Fibroblast of skin of back (primary cell): ENCODE measurements around the gene ARL5A.

Experiments used
- DNase-seq: peaks from one replicate; pipeline ENCODE4 v3.0.0-alpha.2; 2013

ARL5A gene

DNA sequence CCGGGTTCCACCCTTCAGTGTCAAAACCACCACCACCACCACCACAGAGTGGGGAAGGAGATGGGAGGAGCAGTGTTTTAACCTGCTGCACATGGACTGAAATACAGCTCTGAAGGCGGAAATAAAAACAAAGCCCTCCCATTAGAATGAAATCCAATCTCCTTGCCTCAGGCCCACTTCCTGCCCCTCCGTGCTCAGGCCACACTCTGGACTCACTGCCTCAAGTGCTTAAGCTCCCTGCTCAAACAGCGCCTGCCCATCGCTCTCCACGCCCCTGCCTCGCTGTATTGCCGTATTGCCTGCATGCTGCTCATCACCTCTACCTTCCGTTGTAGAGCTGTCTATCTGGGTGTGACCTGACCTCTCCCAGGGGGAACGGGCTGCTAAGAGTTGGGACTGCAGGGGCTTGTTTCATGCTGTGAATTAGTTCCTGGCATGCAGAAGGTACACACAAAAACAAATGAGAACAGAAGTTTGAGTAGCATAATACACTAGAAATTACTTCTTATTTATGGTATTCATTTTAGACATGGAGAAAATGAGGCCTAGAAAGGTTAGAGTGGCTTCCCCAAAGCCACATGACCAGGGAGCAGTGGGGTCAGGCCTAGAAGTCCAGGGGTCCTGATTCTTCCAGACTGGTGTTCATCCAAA is 62.3 kb downstream of the ARL5A start:
- DNase-seq, result no peak

DNA sequence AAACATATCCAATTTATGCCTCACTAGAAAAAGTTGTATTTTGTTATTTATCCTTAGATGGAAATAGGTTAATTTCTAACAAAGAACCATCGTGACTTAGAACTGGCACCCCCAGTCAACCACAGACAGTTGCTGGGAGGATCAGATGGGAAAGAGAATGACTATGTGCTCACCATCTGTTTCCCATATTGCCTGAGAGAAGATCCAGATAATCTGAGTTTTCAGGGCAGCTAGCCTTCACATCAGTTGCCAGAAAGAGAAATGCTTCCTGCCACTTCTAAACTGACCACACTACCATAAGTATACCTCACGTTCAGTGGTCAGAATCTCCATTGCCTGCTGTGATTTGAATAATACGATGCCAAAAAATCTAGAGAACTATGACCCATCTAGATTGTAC is 65.5 kb downstream of the ARL5A start:
- no peak for DNase-seq

DNA sequence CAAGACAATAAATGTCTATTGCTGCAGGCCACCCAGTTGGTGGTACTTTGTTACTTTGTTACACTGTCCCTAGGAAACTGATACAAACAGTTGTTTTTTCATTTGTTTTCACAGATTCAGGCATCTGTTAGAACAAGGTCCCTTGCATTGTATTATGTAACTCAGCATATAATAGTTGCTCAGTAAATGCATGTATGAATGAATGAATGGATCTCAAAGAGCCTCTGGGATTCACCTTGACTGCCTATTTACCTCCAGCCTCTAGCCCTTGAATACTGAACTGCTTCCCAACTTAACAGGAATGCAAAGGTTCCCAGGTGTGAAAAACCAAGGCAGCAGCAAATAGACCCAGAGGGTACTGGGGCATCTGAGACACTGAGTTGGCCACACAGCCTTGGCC is 66.5 kb downstream of the ARL5A start:
- no peak for DNase-seq

DNA sequence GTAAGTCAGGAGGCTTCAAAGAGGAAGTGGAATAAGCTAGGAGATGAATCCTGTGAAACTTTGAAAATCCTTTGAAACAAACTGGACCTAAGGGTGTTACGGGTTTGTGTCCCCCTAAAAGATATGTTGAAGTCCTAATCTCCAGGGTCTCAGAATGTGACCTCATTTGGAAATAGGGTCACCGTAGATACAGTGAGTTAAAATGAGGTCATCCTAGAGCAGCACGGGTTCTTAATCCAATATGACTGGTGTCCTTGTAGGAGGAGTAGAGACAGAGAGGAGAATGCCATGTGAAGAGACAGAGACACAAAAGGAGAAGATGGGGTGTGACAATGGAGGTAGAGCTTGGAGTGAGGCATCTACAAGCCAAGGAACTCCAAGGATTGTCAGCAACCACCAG is 67.0 kb downstream of the ARL5A start:
- DNase-seq, result no peak

DNA sequence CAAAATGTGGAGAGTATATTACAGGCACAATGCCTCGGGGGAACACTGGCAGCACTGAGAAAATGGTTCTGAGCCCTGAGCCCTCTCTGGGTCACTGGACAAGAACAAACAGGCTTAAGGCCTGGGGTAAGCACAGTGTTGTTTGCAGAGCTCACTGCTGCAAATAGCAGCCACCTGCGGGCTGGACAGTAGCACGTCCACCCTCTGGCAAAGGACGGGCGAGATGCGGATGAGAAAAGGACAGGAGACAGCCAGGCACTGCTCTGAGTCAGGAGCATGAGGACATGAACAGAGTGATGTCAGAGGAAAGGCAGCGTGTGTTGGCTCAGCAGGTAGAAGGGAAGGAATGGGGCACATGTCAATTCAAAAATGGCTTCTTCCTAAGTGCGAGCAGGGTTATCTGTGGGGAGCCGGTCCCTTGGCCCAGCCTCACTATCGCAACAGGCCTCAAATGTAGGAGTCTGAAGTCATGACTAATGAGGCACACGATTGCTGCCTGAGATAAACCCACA is 68.0 kb downstream of the ARL5A start:
- DNase-seq, result no peak

DNA sequence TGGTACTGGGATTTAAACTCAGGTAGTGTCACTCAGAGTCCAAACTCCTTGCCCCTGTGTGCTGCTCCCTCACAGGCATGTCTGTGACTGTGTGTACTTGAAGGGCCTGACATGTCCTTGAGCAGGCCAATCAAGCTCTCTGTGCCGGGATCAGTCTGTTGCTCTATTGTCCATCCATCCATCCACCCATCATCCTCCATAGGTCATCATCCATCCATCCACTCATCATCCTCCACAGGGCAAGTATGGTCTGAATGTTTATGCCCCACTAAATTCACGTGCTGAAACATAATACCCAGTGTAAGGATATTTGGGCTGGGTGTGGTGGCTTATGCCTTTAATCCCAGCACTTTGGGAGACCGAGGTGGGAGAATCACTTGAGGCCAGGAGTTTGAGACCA is 69.5 kb downstream of the ARL5A start:
- no peak for DNase-seq

DNA sequence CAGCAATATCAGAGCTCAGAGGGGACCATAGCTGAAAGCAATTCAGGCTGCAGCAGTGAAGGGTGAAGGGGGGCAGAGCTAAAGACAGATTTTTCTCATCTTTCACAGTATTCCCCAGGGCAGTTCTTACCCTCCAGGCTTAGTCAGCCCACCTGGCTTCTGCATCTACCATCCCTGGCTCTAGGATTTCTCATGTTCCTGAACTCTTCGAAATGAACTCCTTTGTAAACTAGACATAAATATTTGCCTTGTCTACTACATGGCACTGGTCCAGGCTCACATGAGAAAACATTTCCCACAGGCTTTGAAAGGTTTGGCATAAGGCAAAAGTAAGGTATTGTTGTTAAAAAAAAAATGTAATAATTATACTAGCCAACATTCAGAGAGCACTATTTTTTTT is 70.4 kb downstream of the ARL5A start:
- DNase-seq, result no peak

DNA sequence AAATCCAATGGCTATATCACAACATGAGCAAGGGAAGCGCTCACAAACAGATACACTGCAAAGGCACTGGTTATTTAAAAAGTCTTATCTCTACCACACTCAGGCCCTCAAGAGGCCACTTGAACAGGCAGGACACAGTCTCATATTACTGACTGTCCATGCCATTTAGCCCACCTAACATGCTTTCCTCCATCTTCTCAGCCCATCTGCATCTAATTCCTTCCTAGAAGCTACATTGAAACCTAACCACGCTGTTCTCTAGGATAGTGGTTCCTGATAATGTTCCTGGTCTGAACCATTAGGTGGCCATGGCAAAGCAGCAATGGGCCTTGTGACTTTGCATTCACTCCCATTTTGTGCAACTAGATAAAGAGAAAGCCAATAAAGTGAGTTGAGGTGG is 71.4 kb downstream of the ARL5A start:
- no peak for DNase-seq

DNA sequence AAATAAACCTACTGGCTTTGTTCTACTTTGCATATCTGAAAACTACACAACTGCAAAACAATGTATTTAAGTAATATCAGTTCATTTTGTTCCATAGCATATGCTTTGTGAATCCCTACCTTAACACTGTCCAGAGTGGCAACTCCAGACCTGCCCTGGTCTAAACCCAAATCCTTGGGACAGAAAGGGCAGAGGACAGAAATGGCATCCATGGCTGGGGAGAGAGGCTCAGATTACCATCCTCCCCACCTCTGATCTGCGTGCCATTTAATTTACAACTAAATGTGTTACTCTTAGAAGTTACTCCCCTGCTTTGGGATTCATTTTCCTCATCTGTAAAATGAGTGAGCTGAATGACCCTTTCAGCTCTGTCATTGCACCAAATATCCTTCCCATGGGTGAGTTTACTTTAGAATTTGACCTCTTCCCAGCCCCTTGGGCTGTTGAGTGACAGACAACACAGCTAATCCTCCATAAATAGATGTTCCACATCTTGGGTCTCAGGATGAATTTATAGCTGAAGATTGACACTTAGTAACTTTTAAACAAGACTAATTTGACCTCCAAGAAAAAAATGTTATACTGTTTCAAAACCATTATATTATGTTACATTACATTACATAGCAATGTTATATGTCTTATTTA is 73.8 kb downstream of the ARL5A start:
- DNase-seq, result no peak

DNA sequence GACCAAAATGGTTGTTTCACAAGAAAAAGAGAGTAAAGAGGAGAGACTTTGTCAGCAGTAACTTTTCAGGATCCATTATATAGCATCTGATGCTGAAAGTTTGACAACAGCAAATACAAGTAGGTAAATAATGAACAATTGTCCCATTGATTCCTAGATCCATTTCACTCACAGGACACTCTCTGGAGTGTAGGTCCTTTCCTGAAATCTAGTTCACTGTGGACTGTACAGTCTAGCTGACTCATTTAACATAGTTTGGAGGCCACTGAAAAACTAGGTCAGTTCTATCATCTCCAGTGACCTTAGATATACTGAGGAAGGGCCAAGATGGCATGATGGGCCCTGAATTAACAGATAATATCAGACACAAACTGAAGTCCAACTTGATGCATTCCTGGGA is 74.7 kb downstream of the ARL5A start:
- no peak for DNase-seq
